ENCODE data around the gene PLXDC1. TPM values are rescaled to one million over a fixed set of nuclear protein-coding genes. Genes with fewer than 3 reads are reported as not detected.

The PLXDC1 gene
- total and polyA plus RNA-seq, 2 of the 13 experiments (the other 11 are each of a cell fraction or from before 2014, with no cell fraction given): not detected

DNA sequence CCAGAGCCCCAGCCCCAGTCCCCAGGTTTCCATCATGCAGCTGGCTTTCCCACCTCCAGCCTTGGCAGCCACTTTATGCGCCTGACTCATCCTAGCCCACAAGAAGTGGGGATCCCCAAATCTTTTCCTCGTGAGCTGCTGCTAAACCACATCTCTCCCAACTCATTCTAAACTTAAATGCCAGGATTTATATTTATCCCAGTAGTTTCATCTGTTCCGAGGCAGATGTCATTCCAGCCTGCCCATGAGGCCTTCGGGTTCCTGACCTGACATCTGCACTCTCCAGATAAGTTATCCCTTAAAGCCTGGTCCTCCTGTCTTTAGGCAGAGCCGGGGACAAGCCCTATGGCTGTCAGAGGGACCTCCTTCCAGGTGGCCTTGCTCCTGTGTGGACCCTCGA, 16.6 kb downstream of the PLXDC1 start:
- ATAC-seq (no peak), FAIRE-seq (no peak), DNase-seq (ENCODE audit: low spot score) (no peak)
- Histone ChIP-seq H3K9me3 (ENCODE audit: low read length) (no peaks in the 10 kb centered on the region), H4K20me1 (ENCODE audit: insufficient read depth, low read length) (no peaks in the 10 kb centered on the region), H3K36me3 (replicated peaks in 1 of 2; ENCODE audit: control insufficient read depth in 1 of 2, insufficient read depth in 2 of 2, low read length in 2 of 2) (no peaks in the 10 kb centered on the region), H3K27ac (ENCODE audit: extremely low read length, insufficient read depth, low read length) (no peak overlapping the region), H2AFZ (ENCODE audit: low read length) (no peak overlapping the region), H3K4me3 (replicated peaks in 1 of 3; ENCODE audit: insufficient read depth in 1 of 3, low read depth in 2 of 3, low read length in 3 of 3) (no peak overlapping the region), H3K27me3 (ENCODE audit: control insufficient read depth in 1 of 2, insufficient read depth in 2 of 2, low read length in 2 of 2) (peaks cover 4 to 41% of the 10 kb centered on the region in 2 experiments), H3K4me1 (ENCODE audit: insufficient read depth, low read length) (no peaks in the 10 kb centered on the region), H3K4me2 (ENCODE audit: low read depth, low read length) (no peak overlapping the region), H3K9ac (ENCODE audit: insufficient read depth, low read depth, low read length) (no peak overlapping the region), H3K79me2 (ENCODE audit: insufficient read depth, low read length) (no peaks in the 10 kb centered on the region)
- no TSS peak for BruUV-seq (replicated peaks)
- TF ChIP-seq POLR2A (IDR thresholded peaks at IDR 0.05; ENCODE audit: insufficient read depth in 1 of 2, low read depth in 2 of 2, low read length in 2 of 2): no peak
- TF ChIP-seq TARDBP (CRISPR knock-in tag; IDR thresholded peaks at IDR 0.05): no peak
- TF ChIP-seq, protein P1, sequence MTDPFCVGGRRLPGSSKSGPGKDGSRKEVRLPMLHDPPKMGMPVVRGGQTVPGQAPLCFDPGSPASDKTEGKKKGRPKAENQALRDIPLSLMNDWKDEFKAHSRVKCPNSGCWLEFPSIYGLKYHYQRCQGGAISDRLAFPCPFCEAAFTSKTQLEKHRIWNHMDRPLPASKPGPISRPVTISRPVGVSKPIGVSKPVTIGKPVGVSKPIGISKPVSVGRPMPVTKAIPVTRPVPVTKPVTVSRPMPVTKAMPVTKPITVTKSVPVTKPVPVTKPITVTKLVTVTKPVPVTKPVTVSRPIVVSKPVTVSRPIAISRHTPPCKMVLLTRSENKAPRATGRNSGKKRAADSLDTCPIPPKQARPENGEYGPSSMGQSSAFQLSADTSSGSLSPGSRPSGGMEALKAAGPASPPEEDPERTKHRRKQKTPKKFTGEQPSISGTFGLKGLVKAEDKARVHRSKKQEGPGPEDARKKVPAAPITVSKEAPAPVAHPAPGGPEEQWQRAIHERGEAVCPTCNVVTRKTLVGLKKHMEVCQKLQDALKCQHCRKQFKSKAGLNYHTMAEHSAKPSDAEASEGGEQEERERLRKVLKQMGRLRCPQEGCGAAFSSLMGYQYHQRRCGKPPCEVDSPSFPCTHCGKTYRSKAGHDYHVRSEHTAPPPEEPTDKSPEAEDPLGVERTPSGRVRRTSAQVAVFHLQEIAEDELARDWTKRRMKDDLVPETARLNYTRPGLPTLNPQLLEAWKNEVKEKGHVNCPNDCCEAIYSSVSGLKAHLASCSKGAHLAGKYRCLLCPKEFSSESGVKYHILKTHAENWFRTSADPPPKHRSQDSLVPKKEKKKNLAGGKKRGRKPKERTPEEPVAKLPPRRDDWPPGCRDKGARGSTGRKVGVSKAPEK (CRISPR knock-in tag; IDR thresholded peaks at IDR 0.05; ENCODE audit: borderline replicate concordance): no peak
- TF ChIP-seq, protein P2, sequence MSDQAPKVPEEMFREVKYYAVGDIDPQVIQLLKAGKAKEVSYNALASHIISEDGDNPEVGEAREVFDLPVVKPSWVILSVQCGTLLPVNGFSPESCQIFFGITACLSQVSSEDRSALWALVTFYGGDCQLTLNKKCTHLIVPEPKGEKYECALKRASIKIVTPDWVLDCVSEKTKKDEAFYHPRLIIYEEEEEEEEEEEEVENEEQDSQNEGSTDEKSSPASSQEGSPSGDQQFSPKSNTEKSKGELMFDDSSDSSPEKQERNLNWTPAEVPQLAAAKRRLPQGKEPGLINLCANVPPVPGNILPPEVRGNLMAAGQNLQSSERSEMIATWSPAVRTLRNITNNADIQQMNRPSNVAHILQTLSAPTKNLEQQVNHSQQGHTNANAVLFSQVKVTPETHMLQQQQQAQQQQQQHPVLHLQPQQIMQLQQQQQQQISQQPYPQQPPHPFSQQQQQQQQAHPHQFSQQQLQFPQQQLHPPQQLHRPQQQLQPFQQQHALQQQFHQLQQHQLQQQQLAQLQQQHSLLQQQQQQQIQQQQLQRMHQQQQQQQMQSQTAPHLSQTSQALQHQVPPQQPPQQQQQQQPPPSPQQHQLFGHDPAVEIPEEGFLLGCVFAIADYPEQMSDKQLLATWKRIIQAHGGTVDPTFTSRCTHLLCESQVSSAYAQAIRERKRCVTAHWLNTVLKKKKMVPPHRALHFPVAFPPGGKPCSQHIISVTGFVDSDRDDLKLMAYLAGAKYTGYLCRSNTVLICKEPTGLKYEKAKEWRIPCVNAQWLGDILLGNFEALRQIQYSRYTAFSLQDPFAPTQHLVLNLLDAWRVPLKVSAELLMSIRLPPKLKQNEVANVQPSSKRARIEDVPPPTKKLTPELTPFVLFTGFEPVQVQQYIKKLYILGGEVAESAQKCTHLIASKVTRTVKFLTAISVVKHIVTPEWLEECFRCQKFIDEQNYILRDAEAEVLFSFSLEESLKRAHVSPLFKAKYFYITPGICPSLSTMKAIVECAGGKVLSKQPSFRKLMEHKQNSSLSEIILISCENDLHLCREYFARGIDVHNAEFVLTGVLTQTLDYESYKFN (CRISPR knock-in tag; conservative IDR thresholded peaks at IDR 0.05): no peak
- no peak for TF ChIP-seq ZFYVE20 (CRISPR knock-in tag; IDR thresholded peaks at IDR 0.05; ENCODE audit: borderline replicate concordance, low read depth)
- ChIA-PET CTCF (ENCODE audit: low intra/inter-chr PET ratio, low total read pairs) (no interaction called here), POLR2A (interaction anchor here (0.6 kb wide), 1 partner anchor 535 kb away, joined by 3 read pairs; no protein-coding TSS in a partner anchor)
- WGBS (ENCODE audit: low lambda C conversion rate): 25% methylated on average over 6 of the region's 6 CpGs
- in situ Hi-C loops (cut with HindIII; ENCODE audit: extremely low pct_ligation_motif_present, low pct_unique_long_range_greater_than_20kb): no loop called here
- intact Hi-C loops (cut with micrococcal nuclease; ENCODE audit: unreplicated experiment): no loop called here
